ENCODE results near the gene USP19.

DNA sequence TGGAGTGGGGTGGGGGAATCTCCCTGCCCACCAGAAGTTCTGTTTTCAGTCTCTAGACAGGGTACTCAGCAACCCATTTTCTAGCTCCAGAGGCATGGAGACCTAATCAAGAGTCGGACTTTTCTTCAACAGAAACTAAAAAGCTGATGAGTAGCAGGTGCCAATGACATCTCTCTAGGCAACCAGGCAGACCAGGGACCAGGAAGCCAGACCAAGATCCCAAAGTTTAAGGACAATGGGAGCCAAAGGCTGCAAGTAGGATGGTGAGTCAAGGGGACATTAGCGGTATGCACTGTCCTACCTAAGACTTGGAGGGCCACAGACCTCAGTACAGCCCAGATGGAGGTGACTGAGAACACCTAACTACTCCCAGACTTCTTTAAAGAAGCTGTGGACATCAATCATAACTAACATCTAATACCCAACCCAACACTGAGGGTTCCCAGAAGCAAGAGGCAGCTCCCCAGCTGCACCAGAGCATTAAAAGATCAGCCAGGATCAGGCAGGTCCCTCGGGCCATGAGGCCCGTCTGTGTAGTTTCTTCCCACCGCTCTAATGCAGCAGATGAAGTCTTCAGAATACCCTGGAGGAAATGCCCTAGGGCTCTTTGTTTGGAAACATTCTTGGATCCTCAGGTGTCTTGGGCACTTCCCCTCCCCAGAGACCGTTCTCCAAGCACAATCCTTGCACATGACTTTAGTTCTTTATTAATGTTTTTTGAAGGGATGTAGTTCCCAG is 44.5 kb upstream of the USP19 start:
- TF ChIP-seq CTCF (conservative IDR thresholded peaks at IDR 0.05) (no peak), EZH2 (IDR thresholded peaks at IDR 0.05; ENCODE audit: low read depth) (no peak)
